Measurements from ENCODE around the gene HTATSF1.

GRCh38 chrX:136473663-136474062 is 23.7 kb upstream of the HTATSF1 start:
- TF ChIP-seq CTCF (conservative IDR thresholded peaks at IDR 0.05; ENCODE audit: low read length) (no peak), EZH2phosphoT487 (IDR thresholded peaks at IDR 0.05; ENCODE audit: borderline replicate concordance) (no peak)
